ENCODE measurements around the gene PLA2G6.
A peak's percentile ranks its signal among the peaks of the same experiment; 100 is the strongest.
"Not testable (repeated sequence)": the region's sequence is repeated elsewhere in the genome, so short reads cannot be mapped to it uniquely, and the experiment has no call there.

The PLA2G6 gene

DNA sequence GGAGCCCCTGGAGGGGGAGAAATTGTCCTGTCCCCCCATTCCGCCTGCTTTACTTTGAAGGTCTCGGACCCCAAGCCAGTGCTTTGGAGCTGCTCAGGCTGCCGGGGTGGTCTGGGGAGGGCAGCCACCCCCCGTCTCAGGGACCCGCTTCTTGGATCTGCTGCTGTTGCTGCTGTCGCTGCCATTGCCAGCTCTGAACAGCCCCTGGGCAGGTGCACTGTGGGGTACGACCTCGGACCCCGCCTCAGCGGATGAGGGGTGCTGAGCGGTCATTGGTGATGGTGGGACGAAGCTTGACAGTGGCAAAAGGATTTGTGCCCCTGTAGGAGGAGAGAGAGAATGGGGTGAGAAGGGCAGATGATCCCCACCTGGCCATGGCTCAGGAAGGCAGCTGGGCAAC, 96.6 kb downstream of the PLA2G6 start:
- H3K36me3 ChIP-seq (ENCODE audit: control insufficient read depth, insufficient read depth, low read length): no peaks in the 10 kb centered on the region
- WGBS, 2 experiments: 93 to 94% methylated on average over 12 of the region's 12 CpGs

DNA sequence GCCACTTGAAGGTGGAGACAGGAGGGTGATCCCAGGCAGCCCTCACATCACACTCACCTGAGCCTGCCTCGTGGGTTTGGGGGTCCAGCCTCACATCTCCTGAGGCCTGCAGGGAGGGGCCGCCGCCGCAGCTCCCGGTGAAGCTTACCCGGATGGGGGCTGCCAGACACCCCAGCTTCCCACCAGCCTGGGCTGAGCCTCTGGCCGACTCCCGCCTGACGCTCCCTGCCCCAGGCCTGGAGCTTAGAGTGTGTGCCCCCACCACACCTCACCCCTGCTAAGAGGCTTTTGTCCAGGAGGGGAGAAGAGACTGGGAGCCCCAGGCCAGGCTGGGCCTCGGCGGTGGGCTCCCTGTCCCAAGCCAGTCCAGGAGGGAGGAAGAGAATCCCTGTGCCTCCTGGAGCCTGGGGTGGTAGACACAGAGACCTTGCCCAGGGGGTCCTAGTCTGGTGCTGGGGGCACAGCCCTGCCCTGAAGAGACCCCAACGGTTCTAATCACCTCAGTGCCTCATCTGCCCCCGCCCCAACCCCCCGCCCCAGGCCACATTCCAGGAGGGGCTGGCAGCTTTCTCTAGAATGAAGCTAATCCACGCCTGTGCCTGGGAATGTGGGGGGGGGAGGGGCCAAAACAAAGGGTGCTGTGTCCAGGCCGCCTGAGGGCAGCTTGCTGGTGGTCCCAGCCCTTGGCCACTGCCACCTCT, 97.5 kb downstream of the PLA2G6 start, which contains the start of gene SLC16A8:
Gene SLC16A8 (minus strand): TSS at position 254 of the 701 bp plus-strand sequence. CDS start 1,311 bp downstream, outside the sequence.
- H3K4me3 ChIP-seq (ENCODE audit: insufficient read depth, low read depth, low read length): no peak within 1 kb of the TSS
- peaks cover 50% of the 10 kb centered on the region for H3K27me3 ChIP-seq (ENCODE audit: control insufficient read depth, insufficient read depth, low read length, poor library complexity, severe bottlenecking)
- H3K27ac ChIP-seq (ENCODE audit: insufficient read depth, low read depth, low read length, poor library complexity, severe bottlenecking): peak within 1 kb of the TSS; percentile 57
- WGBS, 2 experiments: 43 to 48% methylated on average over 16 of the region's 16 CpGs
- H3K36me3 ChIP-seq (ENCODE audit: control insufficient read depth, insufficient read depth, low read length): no peaks in the 10 kb centered on the region
- peaks cover 39% of the 10 kb centered on the region for H3K4me1 ChIP-seq (ENCODE audit: control insufficient read depth, insufficient read depth, low read length)
- no peaks in the 10 kb centered on the region for H3K9me3 ChIP-seq (ENCODE audit: control insufficient read depth, low read length)

More for the DNA sequence above, 96.6 kb downstream of the PLA2G6 start:
- H3K27me3 ChIP-seq (ENCODE audit: control insufficient read depth, insufficient read depth, low read length, poor library complexity, severe bottlenecking): peaks cover 49% of the 10 kb centered on the region
- no peaks in the 10 kb centered on the region for H3K9me3 ChIP-seq (ENCODE audit: control insufficient read depth, low read length)
- H3K4me1 ChIP-seq (ENCODE audit: control insufficient read depth, insufficient read depth, low read length): peaks cover 39% of the 10 kb centered on the region
- H3K4me3 ChIP-seq (ENCODE audit: insufficient read depth, low read depth, low read length): no peak overlapping the region
- H3K27ac ChIP-seq (ENCODE audit: insufficient read depth, low read depth, low read length, poor library complexity, severe bottlenecking): peak overlapping the region; percentile 16

DNA sequence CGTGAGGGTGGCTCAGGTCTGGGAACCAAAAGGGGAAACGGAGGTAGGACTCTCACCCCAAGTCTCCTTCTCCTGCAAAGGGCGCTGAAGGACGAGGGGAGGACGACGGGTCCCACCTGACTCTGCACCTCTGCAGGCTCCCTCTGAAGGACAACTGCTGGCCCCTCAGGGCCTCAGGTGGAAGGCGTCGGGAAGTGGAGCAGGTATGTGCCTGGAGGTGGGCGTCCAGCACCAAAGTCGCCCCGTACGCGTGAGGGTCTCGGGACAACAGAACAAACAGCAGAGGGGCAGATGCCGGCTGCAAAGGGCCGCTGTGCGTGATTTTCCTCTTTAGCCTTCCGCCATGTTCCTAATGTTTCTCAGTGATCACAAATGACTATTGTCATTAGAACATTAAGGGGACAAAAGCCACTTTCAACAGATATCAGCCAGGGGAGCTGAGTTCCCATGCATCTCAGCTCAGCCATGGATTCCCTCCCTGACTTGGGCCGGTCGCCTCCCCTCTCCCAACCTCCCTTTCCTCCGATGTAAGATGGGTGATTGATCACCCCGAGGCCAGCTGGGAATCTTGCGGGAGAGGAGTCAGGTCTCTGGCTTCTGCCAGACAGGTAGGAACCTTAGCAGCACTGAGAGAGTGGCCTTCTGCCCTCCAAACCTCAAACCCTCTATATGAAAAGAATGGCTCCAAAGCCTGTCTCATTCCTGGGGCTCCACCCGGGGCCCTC, 98.5 kb downstream of the PLA2G6 start:
- H3K27me3 ChIP-seq (ENCODE audit: control insufficient read depth, insufficient read depth, low read length, poor library complexity, severe bottlenecking): peaks cover 47% of the 10 kb centered on the region
- no peaks in the 10 kb centered on the region for H3K36me3 ChIP-seq (ENCODE audit: control insufficient read depth, insufficient read depth, low read length)
- no peak overlapping the region for H3K4me3 ChIP-seq (ENCODE audit: insufficient read depth, low read depth, low read length)
- H3K4me1 ChIP-seq (ENCODE audit: control insufficient read depth, insufficient read depth, low read length): peaks cover 39% of the 10 kb centered on the region
- 86 to 88% methylated on average over 24 of the region's 24 CpGs for WGBS, 2 experiments
- no peaks in the 10 kb centered on the region for H3K9me3 ChIP-seq (ENCODE audit: control insufficient read depth, low read length)
- H3K27ac ChIP-seq (ENCODE audit: insufficient read depth, low read depth, low read length, poor library complexity, severe bottlenecking): no peak overlapping the region

GRCh38 chr22:38081941-38082828, 99.4 kb downstream of the PLA2G6 start:
- peaks cover 39% of the 10 kb centered on the region for H3K4me1 ChIP-seq (ENCODE audit: control insufficient read depth, insufficient read depth, low read length)
- 61 to 64% methylated on average over 52 of the region's 52 CpGs for WGBS, 2 experiments
- H3K36me3 ChIP-seq (ENCODE audit: control insufficient read depth, insufficient read depth, low read length): no peaks in the 10 kb centered on the region
- H3K9me3 ChIP-seq (ENCODE audit: control insufficient read depth, low read length): no peaks in the 10 kb centered on the region
- H3K4me3 ChIP-seq (ENCODE audit: insufficient read depth, low read depth, low read length): peak overlapping the region; percentile 10
- no peak overlapping the region for H3K27ac ChIP-seq (ENCODE audit: insufficient read depth, low read depth, low read length, poor library complexity, severe bottlenecking)
- H3K27me3 ChIP-seq (ENCODE audit: control insufficient read depth, insufficient read depth, low read length, poor library complexity, severe bottlenecking): peaks cover 47% of the 10 kb centered on the region

DNA sequence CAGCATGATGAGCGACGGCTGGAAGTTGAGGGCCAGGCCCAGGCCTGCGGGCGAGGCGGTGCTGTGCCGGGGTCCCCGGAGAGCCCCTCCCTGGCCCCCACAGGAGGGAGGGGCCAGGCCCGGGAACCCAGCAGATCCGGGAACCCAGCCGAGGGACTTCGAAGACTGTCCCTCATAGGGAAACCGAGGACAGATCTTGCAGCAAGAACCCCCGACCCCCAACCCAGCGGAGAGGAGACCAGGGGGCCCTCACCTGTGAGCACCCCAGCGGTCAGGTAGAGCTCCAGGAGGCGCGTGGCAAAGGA, 100.0 kb downstream of the PLA2G6 start:
- 30 to 33% methylated on average over 17 of the region's 17 CpGs for WGBS, 2 experiments
- Histone ChIP-seq H3K27ac (ENCODE audit: insufficient read depth, low read depth, low read length, poor library complexity, severe bottlenecking) (no peak overlapping the region), H3K4me1 (ENCODE audit: control insufficient read depth, insufficient read depth, low read length) (peaks cover 39% of the 10 kb centered on the region), H3K9me3 (ENCODE audit: control insufficient read depth, low read length) (no peaks in the 10 kb centered on the region), H3K4me3 (ENCODE audit: insufficient read depth, low read depth, low read length) (peak overlapping the region; percentile 10), H3K36me3 (ENCODE audit: control insufficient read depth, insufficient read depth, low read length) (no peaks in the 10 kb centered on the region), H3K27me3 (ENCODE audit: control insufficient read depth, insufficient read depth, low read length, poor library complexity, severe bottlenecking) (peaks cover 47% of the 10 kb centered on the region)

- no peak overlapping the region for H3K27ac ChIP-seq (ENCODE audit: insufficient read depth, low read depth, low read length, poor library complexity, severe bottlenecking)
- H3K4me1 ChIP-seq (ENCODE audit: control insufficient read depth, insufficient read depth, low read length): peaks cover 39% of the 10 kb centered on the region
- H3K9me3 ChIP-seq (ENCODE audit: control insufficient read depth, low read length): no peaks in the 10 kb centered on the region
- peaks cover 47% of the 10 kb centered on the region for H3K27me3 ChIP-seq (ENCODE audit: control insufficient read depth, insufficient read depth, low read length, poor library complexity, severe bottlenecking)
- 23 to 24% methylated on average over 110 of the region's 110 CpGs for WGBS, 2 experiments
- H3K4me3 ChIP-seq (ENCODE audit: insufficient read depth, low read depth, low read length): peak overlapping the region; percentile 16
- no peaks in the 10 kb centered on the region for H3K36me3 ChIP-seq (ENCODE audit: control insufficient read depth, insufficient read depth, low read length)
These were observed 100.6 kb downstream of the PLA2G6 start for GRCh38 chr22:38080850-38081635.

DNA sequence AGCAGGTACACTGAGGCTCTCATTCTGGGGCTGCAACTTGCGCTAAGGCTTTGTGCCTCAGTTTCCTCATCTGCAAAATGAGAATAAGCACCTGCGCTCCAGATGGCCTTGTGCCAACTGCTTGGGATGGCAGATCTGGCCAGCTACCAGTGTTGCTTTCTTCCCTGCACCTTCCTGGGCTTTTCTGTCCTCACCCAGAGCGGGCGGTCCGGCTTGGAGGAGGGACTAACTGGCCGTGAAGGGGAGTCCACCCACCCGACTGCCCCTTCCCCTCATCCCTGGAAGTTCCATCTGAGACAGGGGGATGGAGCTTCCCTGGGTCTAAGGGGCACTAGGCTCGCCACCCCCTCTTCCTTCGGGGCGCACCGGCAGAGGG, 101.2 kb downstream of the PLA2G6 start:
- Histone ChIP-seq H3K4me1 (ENCODE audit: control insufficient read depth, insufficient read depth, low read length) (peaks cover 33% of the 10 kb centered on the region), H3K9me3 (ENCODE audit: control insufficient read depth, low read length) (no peaks in the 10 kb centered on the region), H3K27me3 (ENCODE audit: control insufficient read depth, insufficient read depth, low read length, poor library complexity, severe bottlenecking) (peaks cover 47% of the 10 kb centered on the region), H3K4me3 (ENCODE audit: insufficient read depth, low read depth, low read length) (no peak overlapping the region), H3K27ac (ENCODE audit: insufficient read depth, low read depth, low read length, poor library complexity, severe bottlenecking) (no peak overlapping the region), H3K36me3 (ENCODE audit: control insufficient read depth, insufficient read depth, low read length) (no peaks in the 10 kb centered on the region)
- WGBS, 2 experiments: 85 to 86% methylated on average over 11 of the region's 11 CpGs

- Histone ChIP-seq H3K27ac (ENCODE audit: insufficient read depth, low read depth, low read length, poor library complexity, severe bottlenecking) (no peak overlapping the region), H3K4me1 (ENCODE audit: control insufficient read depth, insufficient read depth, low read length) (peaks cover 31% of the 10 kb centered on the region), H3K27me3 (ENCODE audit: control insufficient read depth, insufficient read depth, low read length, poor library complexity, severe bottlenecking) (peaks cover 47% of the 10 kb centered on the region), H3K36me3 (ENCODE audit: control insufficient read depth, insufficient read depth, low read length) (no peaks in the 10 kb centered on the region), H3K4me3 (ENCODE audit: insufficient read depth, low read depth, low read length) (no peak overlapping the region), H3K9me3 (ENCODE audit: control insufficient read depth, low read length) (no peaks in the 10 kb centered on the region)
- 89 to 90% methylated on average over 7 of the region's 7 CpGs for WGBS, 2 experiments
These were observed 101.8 kb downstream of the PLA2G6 start for GRCh38 chr22:38079804-38080203.

DNA sequence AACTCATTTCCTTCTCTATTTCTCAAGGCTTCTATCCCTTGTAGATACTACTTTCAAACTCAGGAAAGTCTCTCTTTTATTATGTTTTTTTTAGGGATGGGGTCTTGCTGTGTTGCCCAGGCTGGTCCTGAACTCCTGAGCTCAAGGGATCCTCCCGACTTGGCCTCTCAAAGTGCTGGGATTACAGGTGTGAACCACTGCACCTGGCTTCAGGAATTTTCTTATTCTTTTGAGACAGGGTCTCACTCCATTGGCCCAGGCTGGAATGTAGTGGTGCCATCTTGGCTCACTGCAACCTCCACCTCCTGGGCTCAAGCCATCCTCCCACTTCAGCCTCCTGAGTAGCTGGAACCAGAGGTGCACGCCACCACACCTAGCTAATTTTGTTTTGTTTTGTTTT, 102.4 kb downstream of the PLA2G6 start:
- not testable (repeated sequence) for H3K27ac ChIP-seq (ENCODE audit: insufficient read depth, low read depth, low read length, poor library complexity, severe bottlenecking); H3K9me3 ChIP-seq (ENCODE audit: control insufficient read depth, low read length); H3K36me3 ChIP-seq (ENCODE audit: control insufficient read depth, insufficient read depth, low read length); H3K4me3 ChIP-seq (ENCODE audit: insufficient read depth, low read depth, low read length)
- 93 to 95% methylated on average over 2 of the region's 2 CpGs for WGBS, 2 experiments
- H3K27me3 ChIP-seq (ENCODE audit: control insufficient read depth, insufficient read depth, low read length, poor library complexity, severe bottlenecking): peaks cover 47% of the 10 kb centered on the region
- H3K4me1 ChIP-seq (ENCODE audit: control insufficient read depth, insufficient read depth, low read length): peaks cover 27% of the 10 kb centered on the region
